Measurements from ENCODE around the gene NR1D1.

The NR1D1 gene

GRCh38 chr17:40074871-40075200 is 25.6 kb downstream of the NR1D1 start:
- DNase-seq = no peak

GRCh38 chr17:40074175-40074512 is 26.2 kb downstream of the NR1D1 start:
- no peak for DNase-seq

- DNase-seq = no peak
Observed at GRCh38 chr17:40073454-40074174, 26.8 kb downstream of the NR1D1 start.

DNA sequence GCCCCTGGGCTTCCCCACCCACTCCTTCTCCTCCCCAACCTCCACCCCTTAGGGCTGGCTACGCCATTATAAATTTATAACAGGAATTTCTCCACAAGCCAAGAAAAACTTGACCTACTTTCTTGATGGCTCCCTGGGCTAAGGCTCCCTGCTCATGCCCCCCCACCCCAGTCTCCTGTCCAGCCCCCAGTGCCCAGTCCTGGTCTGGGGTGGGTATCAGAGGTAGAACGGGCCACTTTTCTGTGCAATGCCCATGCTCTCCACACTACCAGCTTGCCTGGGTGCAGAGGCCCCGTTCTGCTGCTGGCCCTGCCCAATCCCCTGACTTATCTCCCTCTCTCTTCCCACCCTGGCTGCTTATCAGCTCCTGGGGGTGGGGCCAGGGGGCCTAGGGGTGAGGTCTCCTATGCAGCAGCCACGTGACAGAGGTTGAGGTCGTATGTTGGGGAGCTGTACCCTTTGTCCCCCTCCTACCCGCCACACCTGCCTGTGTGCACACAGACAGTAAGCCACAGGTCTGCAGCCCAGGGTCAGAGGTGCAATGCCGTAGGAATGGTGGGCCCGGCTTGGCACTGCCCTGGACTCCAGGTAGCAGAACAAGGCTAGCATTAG is 27.5 kb downstream of the NR1D1 start:
- DNase-seq = no peak

DNA sequence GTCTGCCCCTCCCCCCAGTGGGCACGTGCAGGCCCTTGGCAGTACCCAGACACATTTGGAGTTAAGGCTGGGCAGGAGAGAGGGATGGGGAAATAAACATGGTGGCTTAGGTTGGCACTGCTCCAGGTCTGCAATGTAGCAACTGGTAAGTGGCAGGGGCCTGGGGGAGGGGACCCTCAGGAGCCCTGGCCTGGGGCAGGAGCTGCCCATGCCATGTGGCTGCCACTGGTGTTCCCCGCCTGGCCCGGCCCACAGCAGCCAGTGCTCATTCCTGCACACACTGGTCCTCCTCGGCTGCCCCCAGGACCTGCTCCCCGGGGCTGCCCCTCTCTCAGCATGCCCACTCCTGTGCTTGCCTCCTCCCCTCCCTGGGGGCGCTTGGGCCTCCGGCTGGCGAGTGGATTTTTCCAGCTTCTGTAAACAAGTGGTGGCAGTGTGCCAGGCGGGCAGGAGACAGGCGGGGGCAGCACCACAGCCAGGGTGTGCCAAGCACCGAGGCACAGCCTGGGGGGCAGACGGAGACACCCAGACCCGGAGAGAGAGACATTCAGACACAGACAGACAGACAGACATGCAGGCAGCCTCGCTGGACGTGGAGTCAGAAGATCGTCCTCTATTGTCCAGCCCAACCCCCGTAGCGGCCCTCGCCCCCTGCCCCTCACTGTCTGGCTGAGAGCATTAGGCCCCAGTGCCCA is 28.2 kb downstream of the NR1D1 start:
- DNase-seq = peak; percentile 83

- no peak for DNase-seq
Observed at GRCh38 chr17:40071313-40072039, 28.9 kb downstream of the NR1D1 start.

- DNase-seq = no peak
Observed at GRCh38 chr17:40070709-40071312, 29.6 kb downstream of the NR1D1 start.

DNA sequence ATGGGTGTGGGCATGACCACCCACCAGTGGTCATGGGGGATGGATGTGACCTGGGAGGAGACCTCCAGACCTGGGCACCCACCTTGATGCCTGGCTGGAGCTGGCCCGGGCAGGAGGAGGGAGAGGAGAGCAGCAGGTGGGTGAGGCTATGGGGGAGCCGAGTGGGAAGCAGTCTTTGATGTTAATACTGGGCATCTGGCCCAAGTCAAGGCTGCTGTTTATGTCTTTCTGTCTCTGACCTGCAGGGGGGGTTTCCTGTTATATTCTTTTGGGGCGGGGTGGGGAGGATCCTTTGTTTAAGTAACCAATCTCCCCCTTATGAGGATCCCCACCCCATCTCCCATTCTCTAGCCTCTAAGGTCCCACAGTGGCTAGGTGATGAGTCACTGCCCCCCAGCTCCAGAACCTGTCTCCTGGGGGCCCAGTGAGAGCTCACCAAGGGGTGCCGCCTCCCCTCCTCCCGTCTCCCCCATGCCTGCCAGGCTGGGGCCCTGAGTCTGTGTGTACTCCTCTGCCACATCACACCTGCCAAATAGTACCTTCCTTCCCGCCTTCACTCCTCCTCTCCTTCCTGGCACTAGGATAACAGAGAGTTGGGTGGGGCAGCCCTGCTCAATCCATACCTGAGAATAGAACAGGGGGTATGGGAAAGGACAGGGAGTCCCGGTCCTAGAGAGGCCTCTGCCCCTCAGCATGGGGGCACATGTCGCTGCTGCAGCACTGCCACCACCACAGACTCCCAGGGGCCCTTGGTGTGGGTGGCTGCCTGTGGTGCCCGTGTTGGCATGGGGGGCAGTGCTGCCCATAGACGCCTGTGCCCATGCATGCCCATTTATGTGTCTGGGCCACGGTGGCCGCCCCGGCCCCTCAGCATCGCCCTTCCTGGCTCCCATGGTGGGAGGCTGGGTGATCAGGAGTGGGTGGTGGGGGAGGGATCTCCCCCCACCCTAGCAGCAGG is 30.4 kb downstream of the NR1D1 start:
- peak; percentile 86 for DNase-seq

GRCh38 chr17:40068917-40069750 is 31.3 kb downstream of the NR1D1 start:
- DNase-seq = peak; percentile 93

DNA sequence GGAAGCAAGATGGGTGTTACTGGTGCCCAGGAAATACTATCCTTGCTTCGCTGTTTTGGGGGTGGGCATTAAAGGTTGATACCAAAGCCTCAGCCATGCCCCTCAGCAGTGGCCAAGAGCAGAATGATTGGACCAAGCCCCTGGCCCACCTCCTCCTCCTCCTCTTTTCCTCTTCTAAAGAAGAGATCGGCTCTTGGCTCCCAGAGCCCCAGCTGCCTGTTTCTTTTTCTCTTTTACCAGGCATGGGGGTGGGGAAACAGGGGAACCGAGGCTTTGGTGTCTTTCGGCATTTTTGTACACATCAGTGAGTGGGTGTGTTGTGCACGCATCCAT is 31.8 kb downstream of the NR1D1 start:
- no peak for DNase-seq

- DNase-seq = no peak
Observed at GRCh38 chr17:40068129-40068581, 32.2 kb downstream of the NR1D1 start.

DNA sequence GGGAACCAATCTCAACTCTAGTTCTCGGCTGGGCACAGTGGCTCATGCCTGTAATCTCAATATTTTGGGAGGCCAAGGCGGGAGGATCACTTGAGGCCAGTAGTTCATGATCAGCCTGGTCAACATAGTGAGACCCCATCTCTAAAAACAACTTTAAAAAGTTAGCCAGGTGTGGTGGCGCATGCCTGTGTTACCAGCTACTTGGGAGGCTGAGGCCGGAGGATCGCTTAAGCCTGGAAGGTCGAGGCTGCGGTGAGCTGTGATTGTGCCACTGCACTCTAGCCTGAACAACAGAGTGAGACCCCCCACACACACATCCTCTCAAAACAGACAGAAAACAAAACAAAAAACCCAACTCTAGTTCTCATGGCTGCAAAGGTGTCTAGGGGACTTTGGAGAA is 32.7 kb downstream of the NR1D1 start:
- DNase-seq = no peak

GRCh38 chr17:40065769-40066510 is 34.4 kb downstream of the NR1D1 start:
- no peak for DNase-seq

GRCh38 chr17:40064971-40065768 is 35.2 kb downstream of the NR1D1 start:
- DNase-seq = no peak

GRCh38 chr17:40063901-40064531 is 36.4 kb downstream of the NR1D1 start:
- DNase-seq = no peak

DNA sequence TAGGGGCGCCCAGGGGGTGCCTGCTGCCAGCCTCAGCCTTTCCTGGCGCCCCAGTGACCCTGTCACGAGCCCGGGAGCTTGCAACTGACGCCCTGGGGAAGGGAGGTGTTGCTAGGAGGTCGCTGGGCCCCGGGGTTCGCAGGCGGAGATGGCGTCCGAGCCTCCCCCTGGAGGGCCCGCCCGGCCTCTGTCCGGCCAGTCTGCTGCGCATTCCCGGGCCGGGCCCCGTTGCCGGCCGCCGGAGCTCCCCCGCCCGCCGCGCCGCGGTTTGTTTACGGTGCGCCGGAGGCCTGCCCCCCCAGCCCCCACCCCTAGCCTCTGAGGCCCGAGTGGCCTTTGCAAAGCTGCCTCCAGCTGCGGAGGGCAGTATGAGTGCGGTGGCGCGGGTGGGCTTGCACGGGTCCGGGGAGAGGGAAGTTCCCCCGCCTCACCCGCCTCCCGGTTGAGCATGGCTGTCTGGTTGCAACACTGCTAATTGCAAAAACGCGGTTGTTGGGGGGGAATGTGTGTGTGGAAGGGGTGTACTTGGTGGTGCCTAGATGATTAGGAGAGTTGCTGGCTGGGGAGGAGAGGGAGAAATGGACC is 37.1 kb downstream of the NR1D1 start:
- DNase-seq = peak; percentile 36

GRCh38 chr17:40062329-40063186 is 37.8 kb downstream of the NR1D1 start, which contains the start of gene THRA:
Gene THRA, plus strand, starts transcription at chr17:40062965. Its CDS starts 11,524 bp downstream, at chr17:40074489.
- peak; percentile 82 for DNase-seq

All from RPMI8226 (cell line).